Right lobe of liver (tissue), 4 donors: Measurements from ENCODE around the gene BCKDK.
"Not testable (repeated sequence)": the region's sequence is repeated elsewhere in the genome, so short reads cannot be mapped to it uniquely, and the experiment has no call there.

Experiments
- CTCF ChIP-seq, 4 donors: fragments of 200-600 bp in 3 of 4; fragments of 450-650 bp in 1 of 4; IDR thresholded peaks; one replicate each; pipeline versions ENCODE4 v1.5.1 to v1.8.0; 2016 to 2022; ENCODE audit warnings: antibody characterized with exemption in 4 of 4, mild to moderate bottlenecking in 2 of 4
- POLR2A ChIP-seq: fragments of 450-650 bp; IDR thresholded peaks from one replicate; pipeline ENCODE4 v1.6.1; 2017; ENCODE audit warnings: antibody characterized with exemption, mild to moderate bottlenecking
- donor health status: DM: no; HTN: no; CAD: no.
- donor health status: DM: no; HTN: no; CAD: no.
- donor health status: DM: no; HTN: yes; CAD: no.

GRCh38 chr16:31100876-31101641, 7.1 kb upstream of the BCKDK start:
- TF ChIP-seq CTCF (IDR thresholded peaks at IDR 0.05); POLR2A: not testable (repeated sequence)
